GM10248 (cell line): ENCODE measurements around the gene TP53.

Source experiments
- CTCF ChIA-PET: fragments of 300-600 bp; sonication (Branson Sonifier 250); formaldehyde crosslinking; extraction: SDS; loops from one replicate; lab custom pipeline; 2021; ENCODE audit warnings: antibody characterized with exemption; lab: Yijun Ruan, JAX
- POLR2A ChIA-PET: fragments of 350-650 bp; sonication (Branson Sonifier 250); formaldehyde crosslinking; extraction: SDS; loops from one replicate; lab custom pipeline; 2020; ENCODE audit warnings: antibody characterized with exemption; lab: Yijun Ruan, JAX
- DNase-seq: peaks from one replicate; pipeline ENCODE4 v3.0.0; 2012; ENCODE audit errors: extremely low spot score
- CTCF ChIP-seq: IDR thresholded peaks from 2 replicates; pipeline ENCODE4 v1.5.1; 2012; ENCODE audit warnings: mild to moderate bottlenecking, low read depth; ENCODE audit errors: extremely low read depth, missing control alignments, control extremely low read depth

Gene TP53

DNA sequence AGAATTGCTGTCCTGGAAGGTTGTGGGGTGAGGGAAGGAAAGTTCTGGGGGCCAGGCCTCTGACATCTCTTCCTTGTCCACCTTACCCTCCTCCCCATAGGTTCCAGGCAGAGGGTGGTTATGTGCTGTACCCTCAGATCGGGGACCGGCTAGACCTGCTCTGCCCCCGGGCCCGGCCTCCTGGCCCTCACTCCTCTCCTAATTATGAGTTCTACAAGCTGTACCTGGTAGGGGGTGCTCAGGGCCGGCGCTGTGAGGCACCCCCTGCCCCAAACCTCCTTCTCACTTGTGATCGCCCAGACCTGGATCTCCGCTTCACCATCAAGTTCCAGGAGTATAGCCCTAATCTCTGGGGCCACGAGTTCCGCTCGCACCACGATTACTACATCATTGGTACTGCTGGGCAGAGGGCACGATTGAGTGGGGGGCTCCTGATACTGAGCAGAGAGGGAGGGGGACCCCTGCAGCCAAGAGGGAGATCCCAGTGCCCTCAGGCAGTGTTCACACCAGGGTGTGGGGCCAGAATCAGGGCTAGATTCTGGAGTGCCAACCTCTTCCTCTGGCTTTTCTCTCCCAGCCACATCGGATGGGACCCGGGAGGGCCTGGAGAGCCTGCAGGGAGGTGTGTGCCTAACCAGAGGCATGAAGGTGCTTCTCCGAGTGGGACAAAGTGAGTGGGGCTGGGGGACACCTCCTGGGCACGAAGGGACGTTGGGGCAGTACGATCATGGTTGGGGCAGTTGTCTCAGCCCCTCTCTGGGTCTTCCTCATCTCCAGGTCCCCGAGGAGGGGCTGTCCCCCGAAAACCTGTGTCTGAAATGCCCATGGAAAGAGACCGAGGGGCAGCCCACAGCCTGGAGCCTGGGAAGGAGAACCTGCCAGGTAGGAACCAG, 20.8 kb upstream of the TP53 start:
- DNase-seq, result no peak
- CTCF ChIA-PET, result interaction anchor here (3.3 kb wide), 1 partner anchor 20 kb away, joined by 20 read pairs; the partner anchor contains the start of genes TP53 and WRAP53
- no peak for TF ChIP-seq CTCF
- POLR2A ChIA-PET, result interaction anchor here (0.7 kb wide), 1 partner anchor 117 kb away, joined by 3 read pairs; no protein-coding TSS in a partner anchor

DNA sequence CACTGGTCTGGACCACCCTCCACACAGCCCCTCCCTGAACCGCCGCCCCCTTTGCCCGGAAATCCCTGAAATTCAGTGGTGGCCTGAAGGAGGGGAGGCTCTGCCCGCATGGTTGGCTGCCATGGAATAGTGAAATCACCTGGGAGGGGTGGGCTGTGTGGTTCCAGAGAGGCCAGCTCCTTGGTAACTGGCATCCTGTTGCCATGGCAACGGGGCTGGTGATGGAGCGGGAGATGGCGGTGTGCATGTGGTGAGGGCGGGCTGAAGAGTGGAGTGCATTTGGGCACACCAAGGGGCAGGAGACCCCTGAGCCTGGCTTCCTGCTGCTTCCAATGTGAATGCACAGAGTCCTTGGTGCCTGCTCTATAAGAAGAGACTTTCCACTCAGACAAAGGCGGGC, 20.2 kb upstream of the TP53 start:
- ChIA-PET POLR2A (no interaction called here), CTCF (interaction anchor here (1.1 to 3.3 kb wide), 3 partner anchors 10 to 75 kb away, joined by 3 to 20 read pairs (median 5); partner anchors contain the start of genes DNAH2, TP53 and WRAP53)
- TF ChIP-seq CTCF, result no peak
- DNase-seq, result no peak

GRCh38 chr17:7706631-7707354, 19.5 kb upstream of the TP53 start:
- ChIA-PET POLR2A (interaction anchor here (0.7 kb wide), 1 partner anchor 131 kb away, joined by 4 read pairs; no protein-coding TSS in a partner anchor), CTCF (interaction anchor here (0.7 to 3.3 kb wide), 6 partner anchors 10 to 74 kb away, joined by 3 to 20 read pairs (median 4); partner anchors contain the start of genes DNAH2, TP53 and WRAP53)
- TF ChIP-seq CTCF, result no peak
- no peak for DNase-seq

GRCh38 chr17:7705269-7706255, 18.3 kb upstream of the TP53 start:
- DNase-seq, result no peak
- no peak for TF ChIP-seq CTCF
- POLR2A ChIA-PET, result no interaction called here
- CTCF ChIA-PET, result interaction anchor here (1.2 to 3.3 kb wide), 4 partner anchors 8 to 73 kb away, joined by 3 to 20 read pairs (median 4); partner anchors contain the start of genes TP53 and WRAP53

- CTCF ChIA-PET, result interaction anchor here (1.2 to 3.3 kb wide), 2 partner anchors 9 to 17 kb away, joined by 3 to 20 read pairs; partner anchors contain the start of genes TP53 and WRAP53
- POLR2A ChIA-PET, result no interaction called here
- DNase-seq, result no peak
- no peak for TF ChIP-seq CTCF
Measured at GRCh38 chr17:7704601-7705268, 17.4 kb upstream of the TP53 start, which contains the start of gene EFNB3. Gene EFNB3 (plus strand): TSS chr17:7705202. CDS start chr17:7705599, 397 bp downstream.
